HG02870 (cell line): ENCODE measurements around the gene ANGEL1.
A peak's percentile ranks its signal among the peaks of the same experiment; 100 is the strongest.

Experiments
- ATAC-seq: cut with Tn5 transposase; IDR thresholded peaks from one replicate; pipeline ENCODE4 v1.9.1; 2021; ENCODE audit warnings: mild to moderate bottlenecking, moderate library complexity; ENCODE audit not compliant: unreplicated experiment

Gene ANGEL1

DNA sequence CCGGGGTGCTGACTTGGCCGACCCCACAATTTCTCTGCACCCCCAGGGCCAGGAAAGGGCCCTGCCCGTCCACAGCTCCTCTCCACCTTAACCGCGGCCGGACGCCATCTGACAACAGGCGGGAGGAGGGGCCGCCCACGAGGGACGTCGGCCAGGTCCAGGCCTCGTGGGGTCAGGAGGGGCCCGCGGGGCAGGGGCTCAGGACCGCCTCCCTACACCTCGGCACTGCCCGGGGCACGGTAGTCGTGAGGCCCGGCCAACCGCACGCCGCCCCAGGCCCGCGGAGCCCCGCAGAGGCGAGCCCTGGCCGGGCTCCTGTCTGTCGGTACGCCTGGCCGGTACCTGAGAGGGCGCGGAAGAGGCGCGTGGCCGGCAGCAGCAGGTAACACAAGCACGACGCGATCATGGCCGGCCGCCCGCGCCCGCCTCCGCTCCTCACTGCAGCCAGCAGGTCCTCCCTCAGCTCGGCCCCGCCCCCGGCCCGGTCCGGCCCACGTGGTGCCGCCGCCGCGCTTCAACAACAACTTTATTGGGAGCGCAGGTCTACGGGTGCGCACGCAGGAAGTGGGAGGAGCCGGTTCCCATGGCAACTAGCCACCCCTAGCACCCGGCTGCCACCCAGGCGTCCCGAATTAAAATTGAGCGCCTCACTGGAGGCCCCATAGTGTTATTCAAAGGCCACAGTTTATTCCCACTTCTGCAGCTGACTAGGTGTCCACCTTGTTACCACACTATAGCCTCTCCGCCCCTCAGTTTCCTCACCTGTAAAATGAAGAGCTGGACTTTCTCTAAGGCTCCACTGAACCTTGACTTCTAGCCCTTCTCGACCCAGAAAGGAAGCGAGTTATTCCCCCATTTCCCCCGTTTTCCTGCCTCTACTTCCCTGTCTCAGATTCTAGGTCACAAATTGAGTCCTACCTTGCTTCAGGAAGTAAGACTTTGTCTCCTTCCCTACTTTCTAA lies at the start of gene ANGEL1:
Gene ANGEL1 (minus strand): TSS at position 461 of the 962 bp plus-strand sequence. CDS start 55 bp downstream, at position 406.
- peak; percentile 82 for ATAC-seq

DNA sequence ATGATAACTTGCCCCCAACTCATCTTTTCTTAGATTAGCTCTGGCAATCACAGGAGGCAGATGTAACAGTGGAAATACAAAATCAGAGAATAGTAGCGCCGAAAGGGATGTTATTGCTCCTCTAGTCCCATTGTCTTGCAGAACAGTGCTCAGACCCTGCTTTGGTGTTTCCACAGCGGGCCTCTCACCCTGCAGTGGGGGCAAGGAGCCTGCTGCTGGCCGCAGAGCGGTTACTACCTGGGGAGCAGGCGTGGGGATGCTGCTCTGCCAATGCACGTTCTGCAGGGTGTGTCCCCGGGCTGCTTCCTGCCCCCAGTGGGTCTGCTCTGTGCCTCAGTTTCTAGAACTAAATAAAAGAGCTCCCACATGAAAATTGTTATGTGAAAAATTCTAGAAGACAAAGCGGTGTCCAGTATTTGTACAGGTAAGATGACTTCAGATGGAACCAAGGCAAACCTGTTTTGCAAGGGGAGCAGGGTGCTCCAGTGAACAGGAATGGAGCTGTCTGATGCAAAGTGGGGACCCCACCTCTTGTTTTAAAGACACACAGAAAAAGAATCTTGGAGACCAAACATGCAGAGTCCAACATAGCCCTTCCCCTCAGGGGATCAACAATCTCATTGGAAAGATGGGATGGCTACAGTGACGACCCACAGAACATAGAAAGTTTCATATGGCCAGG lies 49.0 kb upstream of the ANGEL1 start:
- ATAC-seq: no peak

DNA sequence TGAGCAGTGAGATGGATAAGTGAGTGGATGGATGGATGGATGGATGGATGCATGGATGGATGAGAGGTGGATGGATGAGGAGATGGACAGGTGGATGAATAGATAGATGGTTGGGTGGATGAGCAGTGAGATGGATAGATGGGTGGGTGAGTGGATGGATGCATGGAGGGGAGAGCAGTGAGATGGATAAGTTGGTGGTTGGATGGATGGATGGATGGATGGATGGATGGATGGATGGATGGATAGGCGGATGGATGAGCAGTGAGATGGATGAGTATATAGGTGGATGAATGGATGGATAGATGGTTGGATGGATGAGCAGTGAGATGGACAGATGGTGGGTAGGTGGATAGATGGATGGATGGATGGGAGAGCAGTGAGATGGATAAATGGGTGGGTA lies 44.1 kb upstream of the ANGEL1 start:
- ATAC-seq: no peak

DNA sequence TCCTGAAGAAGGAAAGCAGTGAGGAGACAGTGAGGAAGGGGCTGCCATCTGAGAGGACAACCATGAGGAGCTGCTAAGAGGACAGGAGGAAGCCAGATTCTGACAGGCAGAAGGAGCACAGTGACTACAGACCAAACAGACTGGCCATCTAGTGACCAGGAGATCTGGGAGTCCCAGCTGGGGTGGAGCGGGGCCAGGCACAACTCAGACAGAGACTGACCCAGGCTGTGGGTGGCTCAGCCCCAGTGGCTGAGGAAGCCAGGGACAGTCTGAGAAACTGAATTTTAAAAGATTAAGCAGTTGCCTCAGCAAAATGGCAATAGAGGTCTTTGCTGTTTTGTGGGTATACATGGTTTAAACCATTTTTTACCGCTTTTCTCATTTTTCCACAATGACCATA lies 42.4 kb upstream of the ANGEL1 start:
- no peak for ATAC-seq

DNA sequence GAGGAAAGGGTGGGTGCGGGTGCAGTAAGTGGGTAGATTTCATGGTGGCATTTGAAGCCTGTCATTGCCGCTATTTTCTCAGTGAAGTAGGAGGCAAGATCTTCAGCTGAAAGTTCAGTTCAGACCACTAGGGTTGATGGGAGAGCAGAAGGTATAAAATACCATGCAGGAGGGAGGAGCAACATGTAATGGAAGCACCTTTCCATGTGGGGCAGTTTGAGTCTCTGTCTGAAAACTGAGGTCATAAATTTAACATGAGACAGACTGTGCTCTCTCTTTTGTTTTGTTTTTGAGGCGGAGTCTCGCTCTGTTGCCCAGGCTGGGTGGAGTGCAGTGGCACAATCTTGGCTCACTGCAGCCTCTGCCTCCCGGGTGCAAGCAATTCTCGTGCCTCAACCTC lies 36.2 kb upstream of the ANGEL1 start:
- ATAC-seq: no peak

DNA sequence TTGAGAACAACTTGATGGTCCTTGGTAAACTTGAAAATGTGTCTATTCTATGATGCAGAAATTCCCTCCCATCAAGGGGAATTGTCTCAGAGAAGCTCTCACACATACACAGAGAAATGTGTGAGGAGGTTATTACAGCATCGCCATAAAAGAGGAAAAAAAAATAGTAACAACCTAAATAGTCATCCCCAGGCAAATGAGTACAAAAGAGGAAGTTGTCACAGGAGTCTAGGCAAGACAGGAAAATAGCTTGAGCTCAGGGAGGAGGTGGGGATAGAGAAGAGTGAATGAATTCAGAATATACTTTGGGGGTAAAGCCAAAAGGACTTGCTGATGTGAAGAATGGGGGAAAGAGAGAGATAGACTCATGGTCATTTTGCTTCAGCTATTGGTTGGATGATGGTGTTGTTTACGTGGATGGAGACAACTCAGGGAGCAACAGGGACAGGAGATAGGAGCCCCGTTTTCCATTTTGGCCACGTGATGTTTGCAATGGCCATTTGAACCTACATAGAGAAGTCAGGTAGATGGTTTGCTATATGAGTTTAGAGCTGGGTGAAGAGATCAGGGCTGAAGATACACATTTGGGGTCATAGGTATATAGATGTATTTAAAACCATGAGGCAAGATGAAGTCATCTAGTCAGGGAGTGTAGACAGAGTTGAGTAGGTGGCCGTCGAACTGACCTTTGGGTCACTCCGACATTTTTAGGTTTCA lies 33.8 kb upstream of the ANGEL1 start:
- ATAC-seq: no peak

GRCh38 chr14:76844223-76844622 lies 31.5 kb upstream of the ANGEL1 start:
- ATAC-seq: no peak

DNA sequence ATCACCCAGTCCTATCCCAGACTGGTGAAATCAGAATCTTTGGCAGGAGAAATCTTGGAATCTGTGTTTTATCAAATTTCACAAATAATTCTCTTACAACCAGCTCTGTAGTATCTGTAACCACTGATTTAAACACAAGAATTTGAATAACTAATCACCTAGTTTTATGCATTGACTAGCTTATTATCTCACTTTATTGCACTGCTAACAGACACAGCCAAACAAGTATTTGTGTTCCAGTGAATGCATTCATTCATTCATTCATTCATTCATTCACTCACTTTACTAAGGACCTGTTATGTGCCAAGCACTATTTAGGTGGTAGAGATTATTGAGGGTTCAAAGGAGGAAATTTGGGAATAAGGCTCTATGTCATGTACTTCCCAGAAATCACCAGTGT lies 29.7 kb upstream of the ANGEL1 start:
- no peak for ATAC-seq

GRCh38 chr14:76837524-76837923 lies 24.8 kb upstream of the ANGEL1 start:
- no peak for ATAC-seq

DNA sequence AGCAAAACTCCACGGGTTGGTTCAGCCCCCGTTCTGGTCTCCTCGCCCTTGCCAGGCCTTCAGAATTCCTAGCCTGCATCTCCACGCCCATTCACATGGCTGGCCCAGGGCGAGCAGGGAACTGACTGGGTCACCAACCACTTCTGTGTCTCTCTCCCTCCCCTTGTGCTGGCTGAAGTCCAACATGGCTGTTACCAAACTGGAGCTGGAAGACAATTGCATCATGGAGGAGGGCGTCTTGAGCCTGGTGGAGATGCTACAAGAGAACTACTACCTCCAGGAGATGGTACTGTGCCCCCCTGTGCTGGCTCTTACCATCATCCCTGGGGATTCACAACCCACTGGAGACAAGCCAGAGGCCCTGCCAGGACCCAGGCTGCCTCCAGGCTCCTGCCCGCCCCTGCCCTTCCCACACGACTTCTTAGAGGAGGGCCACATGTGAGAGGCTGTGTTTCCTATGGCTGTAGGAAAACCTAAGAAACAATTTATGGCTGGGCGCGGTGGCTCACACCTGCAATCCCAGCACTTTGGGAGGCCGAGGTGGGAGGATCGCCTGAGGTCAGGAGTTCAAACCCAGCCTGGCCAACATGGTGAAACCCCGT lies 23.4 kb upstream of the ANGEL1 start:
- no peak for ATAC-seq

DNA sequence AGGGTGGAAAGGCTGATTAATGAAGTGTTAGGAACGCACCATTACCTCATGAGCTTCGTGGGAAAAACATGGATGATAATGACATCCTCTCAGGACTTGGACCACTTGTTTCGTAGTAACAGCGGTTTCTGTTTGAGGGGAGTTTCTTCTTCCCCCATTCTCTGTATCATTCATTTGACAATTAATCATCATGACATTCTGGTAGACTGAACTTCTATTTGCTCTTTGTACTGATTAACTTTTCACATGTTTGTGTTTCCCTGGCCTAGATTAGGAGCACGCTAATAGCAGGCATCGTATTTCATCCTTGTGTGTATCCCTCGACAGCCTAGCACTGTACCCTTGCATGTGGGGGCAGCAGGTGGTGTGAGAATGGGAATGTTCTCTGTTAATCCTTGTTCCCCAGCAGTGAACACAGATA lies 21.6 kb upstream of the ANGEL1 start:
- ATAC-seq: no peak

DNA sequence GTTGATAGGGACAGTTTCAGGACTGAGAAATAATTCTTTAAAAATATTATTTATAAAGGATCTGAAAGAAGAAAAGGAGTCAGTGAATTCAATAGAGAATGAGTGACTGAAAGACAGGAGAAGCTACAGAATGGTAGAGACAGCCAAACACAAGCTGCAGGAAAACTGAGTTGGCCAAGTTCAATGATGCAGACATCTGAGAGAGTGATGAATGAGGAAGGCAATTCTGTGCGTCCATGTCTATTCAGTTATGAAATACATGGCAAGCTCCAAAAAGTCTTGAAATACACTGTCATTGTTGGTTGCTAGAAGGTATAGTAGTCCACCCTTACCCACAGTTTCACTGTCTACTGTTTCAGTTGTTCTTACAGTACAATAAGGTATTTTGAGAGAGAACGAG lies 20.3 kb upstream of the ANGEL1 start:
- no peak for ATAC-seq

GRCh38 chr14:76832503-76832988 lies 19.9 kb upstream of the ANGEL1 start:
- no peak for ATAC-seq

- no peak for ATAC-seq
Observed at GRCh38 chr14:76830556-76830955, 17.9 kb upstream of the ANGEL1 start.

- ATAC-seq: no peak
Observed at GRCh38 chr14:76829650-76830421, 17.2 kb upstream of the ANGEL1 start.

DNA sequence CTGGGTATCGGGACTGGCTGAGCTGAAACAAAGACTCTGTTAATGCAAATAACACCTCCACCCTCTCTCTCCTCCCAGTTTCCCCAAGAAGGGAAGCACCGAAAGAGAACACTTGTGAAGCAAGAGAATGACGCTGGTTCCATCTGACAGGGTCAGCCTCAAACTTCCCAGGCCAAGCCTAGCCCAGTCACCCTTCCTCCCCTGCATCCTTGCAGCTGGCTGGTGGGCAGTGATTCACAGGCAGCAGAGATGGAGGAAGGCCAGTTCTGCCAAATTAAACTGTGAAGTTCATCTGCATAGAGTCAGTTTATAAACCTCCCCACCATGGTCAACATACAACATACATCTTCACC lies 16.3 kb upstream of the ANGEL1 start:
- no peak for ATAC-seq

DNA sequence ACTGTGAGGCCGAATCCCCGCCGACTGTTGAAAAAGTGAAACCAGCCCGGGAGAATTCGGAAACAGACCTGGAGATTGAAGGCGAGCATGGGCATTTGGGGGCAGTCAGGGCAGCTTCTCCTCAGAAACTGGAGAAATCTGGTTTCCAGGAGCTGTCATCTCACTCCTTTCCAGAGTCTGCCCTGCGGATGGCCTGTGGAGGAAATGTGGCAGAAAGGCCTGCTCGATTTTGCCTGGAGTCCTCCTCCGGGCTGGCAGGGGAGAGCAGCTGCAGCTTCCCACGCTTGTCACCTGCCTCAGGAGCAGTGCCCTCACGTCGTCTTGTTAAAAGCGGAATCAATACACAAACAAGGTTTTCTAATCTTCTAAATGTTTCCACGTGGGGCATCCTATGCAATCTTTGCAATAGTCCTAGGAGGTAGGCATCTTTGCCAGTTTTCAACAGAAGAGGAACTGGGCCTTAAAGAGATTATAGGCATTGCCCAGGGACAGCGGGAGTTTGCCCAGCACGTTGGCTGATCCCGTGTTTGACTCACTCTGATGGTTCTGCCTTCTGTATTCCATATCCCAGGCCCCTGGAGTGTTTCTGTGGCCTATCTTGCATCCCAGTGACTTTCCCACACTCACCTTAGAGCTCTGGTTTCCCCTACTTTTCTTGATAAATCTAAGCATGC lies 15.8 kb upstream of the ANGEL1 start:
- no peak for ATAC-seq

DNA sequence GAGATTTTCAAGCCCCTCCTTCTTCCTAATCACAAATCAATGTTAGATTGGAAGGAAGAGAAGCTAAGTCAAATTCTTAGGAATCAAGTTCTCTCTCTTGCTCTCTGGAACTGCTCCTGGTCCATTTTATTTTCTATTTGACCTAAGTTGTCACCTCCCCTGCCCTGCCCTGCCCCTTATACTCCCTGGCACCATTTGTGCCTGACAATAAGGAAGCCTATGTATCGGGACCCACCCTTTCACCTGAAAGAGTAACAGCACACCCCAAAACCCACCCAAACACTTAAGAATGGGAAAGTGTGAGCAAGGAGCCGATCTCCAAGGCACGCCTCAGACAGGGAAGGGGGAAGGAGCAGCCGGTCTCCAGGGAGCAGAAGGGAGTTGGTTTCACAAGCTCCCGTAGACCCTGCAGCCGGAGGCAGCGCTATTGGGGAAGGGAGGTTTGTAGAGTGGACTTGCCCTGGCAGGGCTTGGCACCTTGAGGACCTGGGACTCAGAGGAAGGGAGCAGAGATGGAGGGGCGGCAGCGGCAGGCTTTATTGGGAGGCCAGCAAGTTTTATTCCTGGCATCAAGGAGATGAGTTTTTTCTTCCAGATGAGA lies 15.1 kb upstream of the ANGEL1 start:
- ATAC-seq: no peak

DNA sequence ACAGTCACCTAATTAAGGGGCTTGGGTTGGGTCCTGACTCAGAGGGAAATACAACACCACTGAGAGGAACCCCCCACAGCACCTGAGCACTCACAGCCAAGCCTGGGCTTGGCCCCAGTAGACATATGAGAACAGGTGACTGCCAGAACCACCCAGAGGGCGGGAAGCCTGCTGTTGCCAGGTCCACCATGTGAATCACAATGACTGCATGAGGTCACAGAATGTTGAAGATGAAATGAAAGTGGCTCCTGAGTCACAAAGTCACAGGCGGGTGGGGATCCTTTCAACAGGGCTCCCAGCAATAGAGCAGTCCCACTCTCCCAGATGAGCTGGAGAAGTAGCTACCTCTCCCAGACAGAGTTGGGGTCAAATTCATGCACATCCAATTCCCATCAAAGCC lies 13.4 kb upstream of the ANGEL1 start, which contains the start of gene LRRC74A:
Gene LRRC74A (plus strand): TSS at position 287 of the 400 bp plus-strand sequence. CDS start 290 bp downstream, outside the sequence.
- ATAC-seq: no peak
